GM12872 (cell line): Measurements from ENCODE around the gene CALHM5.
A peak's percentile ranks its signal among the peaks of the same experiment; 100 is the strongest.

Source experiments
- TF ChIP-seq, protein P1 (sequence below): IDR thresholded peaks from 3 replicates; pipeline ENCODE4 v1.5.1; 2011; ENCODE audit warnings: low read depth, mild to moderate bottlenecking, low read length, moderate library complexity; ENCODE audit not compliant: insufficient read depth

The CALHM5 gene, protein sequence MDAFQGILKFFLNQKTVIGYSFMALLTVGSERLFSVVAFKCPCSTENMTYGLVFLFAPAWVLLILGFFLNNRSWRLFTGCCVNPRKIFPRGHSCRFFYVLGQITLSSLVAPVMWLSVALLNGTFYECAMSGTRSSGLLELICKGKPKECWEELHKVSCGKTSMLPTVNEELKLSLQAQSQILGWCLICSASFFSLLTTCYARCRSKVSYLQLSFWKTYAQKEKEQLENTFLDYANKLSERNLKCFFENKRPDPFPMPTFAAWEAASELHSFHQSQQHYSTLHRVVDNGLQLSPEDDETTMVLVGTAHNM

DNA sequence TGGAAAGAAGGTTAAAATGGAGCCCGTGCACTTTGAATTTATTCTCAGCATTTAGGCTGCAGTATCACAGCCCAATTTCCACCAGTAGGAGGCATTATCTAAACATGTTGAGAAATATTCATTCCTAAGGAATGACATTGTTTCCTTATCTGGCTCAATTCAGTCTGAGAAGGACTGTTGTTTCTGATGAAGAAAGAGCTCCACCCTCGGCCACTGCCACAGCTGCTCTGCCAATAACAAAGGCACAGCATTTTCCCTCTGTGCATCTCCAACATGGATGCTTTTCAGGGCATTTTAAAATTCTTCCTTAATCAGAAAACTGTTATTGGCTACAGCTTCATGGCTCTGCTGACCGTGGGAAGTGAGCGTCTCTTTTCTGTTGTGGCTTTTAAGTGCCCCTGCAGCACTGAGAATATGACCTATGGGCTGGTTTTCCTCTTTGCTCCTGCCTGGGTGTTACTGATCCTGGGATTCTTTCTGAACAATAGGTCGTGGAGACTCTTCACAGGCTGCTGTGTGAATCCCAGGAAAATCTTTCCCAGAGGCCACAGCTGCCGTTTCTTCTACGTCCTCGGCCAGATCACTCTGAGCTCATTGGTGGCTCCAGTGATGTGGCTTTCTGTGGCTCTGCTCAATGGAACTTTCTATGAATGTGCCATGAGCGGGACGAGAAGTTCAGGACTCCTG, at the start of gene CALHM5:
TSS of gene CALHM5 (plus strand) at position 216 of the 687 bp plus-strand sequence. CDS start at position 274, 58 bp downstream.
- TF ChIP-seq, protein P1, sequence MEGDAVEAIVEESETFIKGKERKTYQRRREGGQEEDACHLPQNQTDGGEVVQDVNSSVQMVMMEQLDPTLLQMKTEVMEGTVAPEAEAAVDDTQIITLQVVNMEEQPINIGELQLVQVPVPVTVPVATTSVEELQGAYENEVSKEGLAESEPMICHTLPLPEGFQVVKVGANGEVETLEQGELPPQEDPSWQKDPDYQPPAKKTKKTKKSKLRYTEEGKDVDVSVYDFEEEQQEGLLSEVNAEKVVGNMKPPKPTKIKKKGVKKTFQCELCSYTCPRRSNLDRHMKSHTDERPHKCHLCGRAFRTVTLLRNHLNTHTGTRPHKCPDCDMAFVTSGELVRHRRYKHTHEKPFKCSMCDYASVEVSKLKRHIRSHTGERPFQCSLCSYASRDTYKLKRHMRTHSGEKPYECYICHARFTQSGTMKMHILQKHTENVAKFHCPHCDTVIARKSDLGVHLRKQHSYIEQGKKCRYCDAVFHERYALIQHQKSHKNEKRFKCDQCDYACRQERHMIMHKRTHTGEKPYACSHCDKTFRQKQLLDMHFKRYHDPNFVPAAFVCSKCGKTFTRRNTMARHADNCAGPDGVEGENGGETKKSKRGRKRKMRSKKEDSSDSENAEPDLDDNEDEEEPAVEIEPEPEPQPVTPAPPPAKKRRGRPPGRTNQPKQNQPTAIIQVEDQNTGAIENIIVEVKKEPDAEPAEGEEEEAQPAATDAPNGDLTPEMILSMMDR, result peak; percentile 36; the same call in 2 of the 3 replicates

DNA sequence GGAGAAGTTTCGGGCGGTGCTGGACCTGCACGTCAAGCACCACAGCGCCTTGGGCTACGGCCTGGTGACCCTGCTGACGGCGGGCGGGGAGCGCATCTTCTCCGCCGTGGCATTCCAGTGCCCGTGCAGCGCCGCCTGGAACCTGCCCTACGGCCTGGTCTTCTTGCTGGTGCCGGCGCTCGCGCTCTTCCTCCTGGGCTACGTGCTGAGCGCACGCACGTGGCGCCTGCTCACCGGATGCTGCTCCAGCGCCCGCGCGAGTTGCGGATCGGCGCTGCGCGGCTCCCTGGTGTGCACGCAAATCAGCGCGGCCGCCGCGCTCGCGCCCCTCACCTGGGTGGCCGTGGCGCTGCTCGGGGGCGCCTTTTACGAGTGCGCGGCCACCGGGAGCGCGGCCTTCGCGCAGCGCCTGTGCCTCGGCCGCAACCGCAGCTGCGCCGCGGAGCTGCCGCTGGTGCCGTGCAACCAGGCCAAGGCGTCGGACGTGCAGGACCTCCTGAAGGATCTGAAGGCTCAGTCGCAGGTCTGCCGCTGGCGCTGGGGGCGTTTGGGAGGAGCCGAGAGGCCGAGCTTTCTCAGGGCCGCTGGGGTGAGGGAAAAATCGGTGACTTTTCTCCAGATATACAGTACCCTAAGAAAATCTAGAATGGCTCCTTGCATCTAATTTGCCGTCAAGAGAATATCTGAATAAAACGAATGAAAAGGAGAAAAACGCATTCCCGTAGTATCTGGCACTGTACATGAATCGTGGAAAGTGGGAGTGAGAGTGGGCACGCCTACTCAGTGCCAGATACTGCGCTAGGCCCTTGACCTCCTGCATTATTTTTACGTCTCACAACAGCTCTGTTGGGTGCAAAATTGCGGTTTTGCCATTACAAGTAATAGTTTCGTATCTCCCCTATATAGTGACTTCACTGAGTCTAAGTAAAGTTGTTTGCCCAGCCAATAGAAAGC, 49.2 kb upstream of the CALHM5 start:
- TF ChIP-seq, protein P1, result 0 out of 3 replicates have a peak, but pooled peaks have one; percentile 6

DNA sequence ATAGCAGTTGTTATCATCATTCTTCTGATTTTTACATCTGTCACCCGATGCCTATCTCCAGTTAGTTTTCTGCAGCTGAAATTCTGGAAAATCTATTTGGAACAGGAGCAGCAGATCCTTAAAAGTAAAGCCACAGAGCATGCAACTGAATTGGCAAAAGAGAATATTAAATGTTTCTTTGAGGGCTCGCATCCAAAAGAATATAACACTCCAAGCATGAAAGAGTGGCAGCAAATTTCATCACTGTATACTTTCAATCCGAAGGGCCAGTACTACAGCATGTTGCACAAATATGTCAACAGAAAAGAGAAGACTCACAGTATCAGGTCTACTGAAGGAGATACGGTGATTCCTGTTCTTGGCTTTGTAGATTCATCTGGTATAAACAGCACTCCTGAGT, 48.1 kb upstream of the CALHM5 start:
- TF ChIP-seq, protein P1, result no peak

DNA sequence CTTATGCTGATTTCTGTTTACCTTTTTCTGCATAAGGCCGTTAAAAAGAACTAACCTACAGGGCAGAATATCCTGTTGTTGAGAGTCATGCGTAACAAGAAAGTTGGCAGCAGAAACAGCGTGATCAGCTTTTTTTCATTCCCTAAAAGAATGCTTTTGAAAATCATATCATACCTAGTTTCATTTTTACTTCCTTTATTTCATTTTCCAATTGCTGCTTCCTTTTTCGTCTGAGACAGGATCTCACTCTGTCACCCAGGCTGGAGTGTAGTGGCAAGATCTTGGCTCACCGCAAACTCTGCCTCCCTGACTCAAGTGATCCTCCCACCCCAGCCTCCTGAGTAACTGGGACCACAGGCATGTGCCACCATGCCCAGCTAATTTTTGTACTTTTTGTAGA, 46.2 kb upstream of the CALHM5 start:
- TF ChIP-seq, protein P1, result no peak

DNA sequence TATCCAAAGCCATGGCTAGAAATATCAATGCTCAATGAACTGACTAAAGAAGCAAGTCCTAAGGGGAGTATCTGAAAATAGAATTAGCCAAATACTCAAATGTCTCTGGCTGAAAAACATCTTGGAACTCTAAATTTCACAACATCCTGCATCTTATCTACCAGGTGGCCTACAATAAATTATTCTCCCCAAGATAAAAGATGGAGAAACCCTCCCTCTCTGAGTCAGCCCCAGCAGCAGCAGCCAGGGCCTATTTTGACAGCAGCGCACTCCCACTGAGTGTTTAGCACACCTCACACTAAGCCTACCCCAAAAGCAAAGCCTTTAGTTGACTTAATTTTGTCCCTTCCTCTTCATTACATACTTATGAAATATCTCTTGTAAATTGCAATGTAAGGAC, 44.3 kb upstream of the CALHM5 start:
- TF ChIP-seq, protein P1, result no peak

DNA sequence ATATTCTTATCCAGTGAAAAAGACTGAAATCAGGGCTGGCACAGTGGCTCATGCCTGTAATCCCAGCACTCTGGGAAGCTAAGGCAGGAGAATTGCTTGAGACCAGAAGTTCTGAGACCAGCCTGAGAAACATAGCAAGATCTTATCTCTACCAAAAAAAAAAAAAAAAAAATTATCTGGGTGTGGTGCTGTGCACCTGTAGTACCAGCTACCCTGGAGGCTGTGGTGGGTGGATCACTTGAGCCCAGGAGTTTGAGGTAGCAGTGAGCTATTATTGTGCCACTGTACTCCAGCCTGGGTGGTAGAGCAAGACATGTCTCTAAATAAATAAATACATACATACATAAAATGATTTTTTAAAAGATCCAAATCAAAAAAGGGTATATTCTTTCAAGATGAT, 43.9 kb upstream of the CALHM5 start:
- TF ChIP-seq, protein P1, result no peak

DNA sequence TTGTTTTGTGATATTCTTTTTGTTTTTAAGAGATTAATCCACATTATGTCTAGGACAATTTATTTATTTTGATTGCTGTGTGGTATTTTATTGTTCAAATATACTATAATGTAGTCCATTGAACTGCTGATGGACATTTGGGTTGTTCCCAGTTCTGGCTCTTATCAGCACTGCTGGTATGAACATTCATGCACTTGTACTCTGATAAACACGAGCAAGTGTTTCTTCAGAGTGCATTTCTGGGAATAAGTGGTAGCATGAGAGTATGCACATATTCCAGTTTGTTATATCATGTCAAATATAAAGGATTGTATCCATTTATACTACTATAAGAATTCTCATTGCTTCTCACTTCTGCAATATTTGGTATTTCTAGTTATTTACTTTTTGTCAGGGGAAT, 43.1 kb upstream of the CALHM5 start:
- TF ChIP-seq, protein P1, result no peak
